Liver (tissue), 9 donors: ENCODE measurements around the gene SCN8A. TPM values are rescaled to one million over a fixed set of nuclear protein-coding genes. Genes with fewer than 3 reads are reported as not detected.

ENCODE experiments used
- DNase-seq: peaks from one replicate; pipeline ENCODE4 v3.0.0-alpha.2; 2017; ENCODE audit warnings: low spot score
- H3K27ac ChIP-seq, 2 donors: one replicate each; pipeline ENCODE4 v1.7.0; 2013; ENCODE audit warnings: inconsistent platforms in 2 of 2, low read length in 2 of 2, control low read depth in 1 of 2, low read depth in 1 of 2, mild to moderate bottlenecking in 1 of 2
- H3K27me3 ChIP-seq, 4 donors: one replicate each; pipeline versions ENCODE4 v1.6.1 to v1.7.0; 2013; ENCODE audit warnings: low read length in 3 of 4, inconsistent platforms in 1 of 4, mild to moderate bottlenecking in 1 of 4, moderate library complexity in 1 of 4; ENCODE audit not compliant: control insufficient read depth in 4 of 4, insufficient read depth in 4 of 4
- H3K36me3 ChIP-seq, 4 donors: one replicate each; pipeline versions ENCODE4 v1.6.1 to v1.7.0; 2013; ENCODE audit warnings: low read length in 3 of 4, mild to moderate bottlenecking in 3 of 4, low read depth in 1 of 4, moderate library complexity in 1 of 4; ENCODE audit not compliant: control insufficient read depth in 4 of 4, insufficient read depth in 3 of 4
- H3K4me1 ChIP-seq, 4 donors: one replicate each; pipeline versions ENCODE4 v1.6.1 to v1.7.0; 2013; ENCODE audit warnings: low read length in 3 of 4, mild to moderate bottlenecking in 3 of 4, moderate library complexity in 1 of 4; ENCODE audit not compliant: control insufficient read depth in 4 of 4, insufficient read depth in 4 of 4
- H3K4me3 ChIP-seq, 3 donors: one replicate each; pipeline versions ENCODE4 v1.6.1 to v1.7.0; 2013; ENCODE audit warnings: low read length in 3 of 3, control low read depth in 1 of 3, low read depth in 1 of 3, mild to moderate bottlenecking in 1 of 3
- H3K9ac ChIP-seq, 2 donors: one replicate each; pipeline ENCODE4 v1.7.0; 2013; ENCODE audit warnings: low read length in 2 of 2, mild to moderate bottlenecking in 2 of 2, moderate library complexity in 2 of 2, control low read depth in 1 of 2, low read depth in 1 of 2
- H3K9me3 ChIP-seq, 4 donors: one replicate each; pipeline versions ENCODE4 v1.6.1 to v1.7.0; 2013; ENCODE audit warnings: low read length in 3 of 4; ENCODE audit not compliant: control insufficient read depth in 4 of 4
- FOXA1 ChIP-seq: IDR thresholded peaks from 2 replicates; pipeline ENCODE4 v1.6.1; 2016; ENCODE audit warnings: antibody characterized with exemption
- GABPA ChIP-seq, 2 donors: IDR thresholded peaks in 1 of 2; conservative IDR thresholded peaks in 1 of 2; 2 replicates each; pipeline ENCODE4 v1.6.1; 2016; ENCODE audit warnings: antibody characterized with exemption in 2 of 2, mild to moderate bottlenecking in 1 of 2, moderate library complexity in 1 of 2
- RAD21 ChIP-seq, 2 donors: IDR thresholded peaks; 2 replicates each; pipeline ENCODE4 v1.6.1; 2016; ENCODE audit warnings: antibody characterized with exemption in 2 of 2, mild to moderate bottlenecking in 2 of 2
- YY1 ChIP-seq: IDR thresholded peaks from 2 replicates; pipeline ENCODE4 v1.6.1; 2016; ENCODE audit warnings: antibody characterized with exemption, mild to moderate bottlenecking
- ZBTB33 ChIP-seq: IDR thresholded peaks from 2 replicates; pipeline ENCODE4 v1.6.1; 2016; ENCODE audit warnings: antibody characterized with exemption
- WGBS: extraction: QIAGEN DNeasy Blood & Tissue Kit; methylation state at CpG from one replicate; pipeline ENCODE4 v1.1.7; 2013; 5-methylcytosine and 5-hydroxymethylcytosine counted together
- polyA plus RNA-seq, 2 donors: library from polyadenylated mRNA; stranded (reverse) in 1 of 2; unstranded in 1 of 2; fragments of 200-250 nt in 1 of 2; fragments of >200 nt in 1 of 2; fragmentation: Nextera tagmentation in 1 of 2; extraction: Ambion mirVana in 1 of 2; gene quantifications; one replicate each; pipeline versions ENCODE4 v1.2.1 to v1.2.3, GENCODE V29; 2013 to 2015
- total RNA-seq, 2 donors: library from RNA; depleted of rRNA; stranded (reverse); fragments of >200 nt; gene quantifications; one replicate each; pipeline ENCODE4 v1.2.3, GENCODE V29; 2014
- TF ChIP-seq, protein P1 (sequence below): IDR thresholded peaks from 2 replicates; pipeline ENCODE4 v1.6.1; 2016; ENCODE audit warnings: antibody characterized with exemption, mild to moderate bottlenecking
- TF ChIP-seq, protein P2 (sequence below): IDR thresholded peaks from 2 replicates; pipeline ENCODE4 v1.6.1; 2016; ENCODE audit warnings: antibody characterized with exemption
- donor health status: healthy.
- donor health status: healthy.
- donor health status: healthy.
- donor health status: healthy.
- donor health status: healthy.

Gene SCN8A
- total and polyA plus RNA-seq, 4 donors, result 0.84 to 12.7 (median 3.8) TPM

DNA sequence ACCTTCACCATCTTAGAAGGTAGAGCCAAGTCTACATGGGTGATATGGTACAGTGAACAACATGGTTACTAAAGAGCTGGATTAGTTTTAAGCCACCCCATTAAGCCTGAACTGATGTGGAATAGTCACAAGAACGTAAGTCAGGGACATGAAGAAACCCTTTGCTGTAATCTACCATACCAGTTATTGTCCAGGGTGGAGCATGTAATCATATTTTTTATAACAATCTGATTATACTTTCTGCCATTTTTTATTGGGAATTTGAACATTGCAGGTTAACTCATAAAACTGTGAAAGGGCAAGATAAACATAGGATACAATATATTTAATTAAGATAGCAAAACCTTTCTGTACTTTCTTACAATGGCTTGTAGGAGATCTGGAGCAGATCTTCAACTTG lies 153.9 kb downstream of the SCN8A start:
- Histone ChIP-seq H3K27me3 (no peaks in the 10 kb centered on the region), H3K9me3 (peaks cover 0 to 1% (median 0%) of the 10 kb centered on the region in 4 donors), H3K27ac (no peak overlapping the region), H3K9ac (no peak overlapping the region), H3K4me1 (peaks cover 0 to 7% (median 7%) of the 10 kb centered on the region in 4 donors), H3K36me3 (peaks cover 0 to 11% (median under 1%) of the 10 kb centered on the region in 4 donors), H3K4me3 (no peak overlapping the region)
- TF ChIP-seq RAD21 (IDR thresholded peaks at IDR 0.05) (no peak), ZBTB33 (no peak), GABPA (IDR thresholded peaks at IDR 0.05 in 1 of 2, conservative IDR thresholded peaks at IDR 0.05 in 1 of 2) (no peak), FOXA1 (no peak), YY1 (no peak)
- TF ChIP-seq, protein P1, sequence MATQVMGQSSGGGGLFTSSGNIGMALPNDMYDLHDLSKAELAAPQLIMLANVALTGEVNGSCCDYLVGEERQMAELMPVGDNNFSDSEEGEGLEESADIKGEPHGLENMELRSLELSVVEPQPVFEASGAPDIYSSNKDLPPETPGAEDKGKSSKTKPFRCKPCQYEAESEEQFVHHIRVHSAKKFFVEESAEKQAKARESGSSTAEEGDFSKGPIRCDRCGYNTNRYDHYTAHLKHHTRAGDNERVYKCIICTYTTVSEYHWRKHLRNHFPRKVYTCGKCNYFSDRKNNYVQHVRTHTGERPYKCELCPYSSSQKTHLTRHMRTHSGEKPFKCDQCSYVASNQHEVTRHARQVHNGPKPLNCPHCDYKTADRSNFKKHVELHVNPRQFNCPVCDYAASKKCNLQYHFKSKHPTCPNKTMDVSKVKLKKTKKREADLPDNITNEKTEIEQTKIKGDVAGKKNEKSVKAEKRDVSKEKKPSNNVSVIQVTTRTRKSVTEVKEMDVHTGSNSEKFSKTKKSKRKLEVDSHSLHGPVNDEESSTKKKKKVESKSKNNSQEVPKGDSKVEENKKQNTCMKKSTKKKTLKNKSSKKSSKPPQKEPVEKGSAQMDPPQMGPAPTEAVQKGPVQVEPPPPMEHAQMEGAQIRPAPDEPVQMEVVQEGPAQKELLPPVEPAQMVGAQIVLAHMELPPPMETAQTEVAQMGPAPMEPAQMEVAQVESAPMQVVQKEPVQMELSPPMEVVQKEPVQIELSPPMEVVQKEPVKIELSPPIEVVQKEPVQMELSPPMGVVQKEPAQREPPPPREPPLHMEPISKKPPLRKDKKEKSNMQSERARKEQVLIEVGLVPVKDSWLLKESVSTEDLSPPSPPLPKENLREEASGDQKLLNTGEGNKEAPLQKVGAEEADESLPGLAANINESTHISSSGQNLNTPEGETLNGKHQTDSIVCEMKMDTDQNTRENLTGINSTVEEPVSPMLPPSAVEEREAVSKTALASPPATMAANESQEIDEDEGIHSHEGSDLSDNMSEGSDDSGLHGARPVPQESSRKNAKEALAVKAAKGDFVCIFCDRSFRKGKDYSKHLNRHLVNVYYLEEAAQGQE, result no peak
- TF ChIP-seq, protein P2, sequence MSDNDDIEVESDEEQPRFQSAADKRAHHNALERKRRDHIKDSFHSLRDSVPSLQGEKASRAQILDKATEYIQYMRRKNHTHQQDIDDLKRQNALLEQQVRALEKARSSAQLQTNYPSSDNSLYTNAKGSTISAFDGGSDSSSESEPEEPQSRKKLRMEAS, result no peak
- 87% methylated on average over 1 of the region's 1 CpG for WGBS
- no peak for DNase-seq

DNA sequence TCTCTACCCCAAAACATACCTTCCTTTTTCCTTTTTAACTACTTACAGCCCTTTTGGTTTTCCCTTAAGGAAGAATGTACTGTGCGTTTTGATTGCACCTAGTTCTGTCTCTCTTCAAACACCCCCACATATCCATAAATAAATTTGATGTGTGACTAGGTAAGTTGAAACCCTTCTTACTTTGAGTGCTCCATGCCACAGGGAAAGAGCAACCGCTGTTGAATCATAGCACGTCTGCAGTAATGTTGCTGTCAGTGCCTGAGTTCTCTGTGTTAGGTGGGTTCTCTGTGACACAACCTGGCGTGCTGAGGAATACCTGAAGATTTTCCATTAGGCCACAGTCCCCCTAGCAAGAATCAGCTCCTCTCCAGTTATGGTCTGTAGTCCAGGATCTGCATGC lies 155.4 kb downstream of the SCN8A start:
- 95% methylated on average over 4 of the region's 4 CpGs for whole genome bisulfite sequencing
- Histone ChIP-seq H3K27me3 (no peaks in the 10 kb centered on the region), H3K27ac (no peak overlapping the region), H3K4me1 (peaks cover 0 to 11% (median 7%) of the 10 kb centered on the region in 4 donors), H3K9me3 (no peaks in the 10 kb centered on the region), H3K9ac (no peak overlapping the region), H3K36me3 (peaks cover 0 to 11% (median under 1%) of the 10 kb centered on the region in 4 donors), H3K4me3 (no peak overlapping the region)
- no peak for DNase-seq
- no peak for TF ChIP-seq FOXA1
- TF ChIP-seq, protein P1, result no peak
